A549 (cell line): ENCODE results near the gene NCBP3. TPM values are rescaled to one million over a fixed set of nuclear protein-coding genes. Genes with fewer than 3 reads are reported as not detected.
A peak's percentile ranks its signal among the peaks of the same experiment; 100 is the strongest.

Source experiments
- ATAC-seq, 2 experiments: fragments of 200-7000 bp in 1 of 2; fragments of >200 bp in 1 of 2; cut with Nextera tagmentation in 1 of 2; cut with Tn5 transposase in 1 of 2; 3 replicates each; pipeline versions ENCODE4 v1.8.0 to v1.9.1; 2018 to 2020; ENCODE audit warnings: mild to moderate bottlenecking in 1 of 2, moderate library complexity in 1 of 2
- CTCF ChIA-PET: fragments of 300-600 bp; sonication (Branson Sonifier 250); formaldehyde crosslinking; extraction: SDS; loops from one replicate; lab custom pipeline; 2021; ENCODE audit warnings: antibody characterized with exemption, inconsistent platforms; lab: Yijun Ruan, JAX
- POLR2A ChIA-PET: fragments of 350-600 bp; formaldehyde crosslinking; extraction: SDS; loops from one replicate; lab custom pipeline; 2021; ENCODE audit warnings: antibody characterized with exemption, inconsistent platforms; lab: Yijun Ruan, JAX
- DNase-seq, 2 experiments: peaks; one replicate each; pipeline versions ENCODE4 v3.0.0 to v3.0.0-alpha.2; 2011 to 2016; ENCODE audit warnings: low read depth in 1 of 2, low spot score in 1 of 2
- FAIRE-seq: peaks from 2 replicates; lab custom pipeline; 2011; peaks lifted over from hg19 to GRCh38; lab: Jason Lieb, UNC
- H3K27ac ChIP-seq, 2 experiments: fragments of >200 bp; sonication (Bioruptor Twin); formaldehyde crosslinking; 3 replicates each; pipeline ENCODE4 v1.5.1; 2016 to 2017
- H3K4me1 ChIP-seq: fragments of >200 bp; sonication (Bioruptor Twin); formaldehyde crosslinking; 3 replicates; pipeline ENCODE4 v1.6.1; 2016
- H3K4me2 ChIP-seq: fragments of >200 bp; sonication (Bioruptor Twin); formaldehyde crosslinking; 3 replicates; pipeline ENCODE4 v1.6.1; 2016
- H3K4me3 ChIP-seq: fragments of >200 bp; sonication (Bioruptor Twin); formaldehyde crosslinking; 3 replicates; pipeline ENCODE4 v1.5.1; 2016
- H3K9me3 ChIP-seq: fragments of >200 bp; sonication (Bioruptor Twin); formaldehyde crosslinking; 3 replicates; pipeline ENCODE4 v1.6.1; 2016
- CBX2 ChIP-seq: fragments of 200-600 bp; sonication (generic); IDR thresholded peaks from 2 replicates; pipeline ENCODE4 v1.6.1; 2016; ENCODE audit warnings: low read depth, mild to moderate bottlenecking, borderline replicate concordance
- CBX8 ChIP-seq: fragments of 200-600 bp; sonication (generic); IDR thresholded peaks from 2 replicates; pipeline ENCODE4 v1.6.1; 2016
- CHD2 ChIP-seq: fragments of 150-350 bp; IDR thresholded peaks from 2 replicates; pipeline ENCODE4 v1.6.1; 2014; ENCODE audit warnings: low read length; ENCODE audit not compliant: partially characterized antibody
- CHD4 ChIP-seq: fragments of 200-600 bp; sonication (generic); IDR thresholded peaks from 2 replicates; pipeline ENCODE4 v1.6.1; 2016; ENCODE audit warnings: antibody characterized with exemption, mild to moderate bottlenecking, borderline replicate concordance
- E2F6 ChIP-seq: IDR thresholded peaks from 2 replicates; pipeline ENCODE4 v1.6.1; 2012; ENCODE audit warnings: low read depth, borderline replicate concordance
- GATA3 ChIP-seq: IDR thresholded peaks from 2 replicates; pipeline ENCODE4 v1.6.1; 2012; ENCODE audit warnings: borderline replicate concordance
- HES2 ChIP-seq: fragments of >200 bp; sonication (Bioruptor Twin); formaldehyde crosslinking; IDR thresholded peaks from 2 replicates; pipeline ENCODE4 v1.6.1; 2016
- HEYL ChIP-seq: fragments of 250-450 bp; sonication (Bioruptor Pico); IDR thresholded peaks from 2 replicates; pipeline ENCODE4 v1.8.0; 2021; ENCODE audit warnings: mild to moderate bottlenecking, moderate library complexity
- HMGXB4 ChIP-seq: fragments of 250-450 bp; sonication (Bioruptor Pico); IDR thresholded peaks from 2 replicates; pipeline ENCODE4 v1.5.0; 2021; ENCODE audit warnings: mild to moderate bottlenecking, moderate library complexity, borderline replicate concordance
- JUN ChIP-seq, 2 experiments: fragments of >200 bp; sonication (Bioruptor Twin); formaldehyde crosslinking; IDR thresholded peaks; 2 replicates in 1 of 2; 3 replicates in 1 of 2; pipeline ENCODE4 v1.6.1; 2016 to 2017
- JUNB ChIP-seq: fragments of >200 bp; sonication (Bioruptor Twin); formaldehyde crosslinking; IDR thresholded peaks from 2 replicates; pipeline ENCODE4 v1.6.1; 2016
- MAFK ChIP-seq: fragments of 450-650 bp; IDR thresholded peaks from 2 replicates; pipeline ENCODE4 v1.6.1; 2014; ENCODE audit not compliant: partially characterized antibody
- MYC ChIP-seq: IDR thresholded peaks from 2 replicates; pipeline ENCODE4 v1.6.1; 2012; ENCODE audit warnings: mild to moderate bottlenecking, inconsistent platforms, low read length, improper control_type of control experiment, borderline replicate concordance
- NFE2L2 ChIP-seq: fragments of 150-350 bp; conservative IDR thresholded peaks from 2 replicates; pipeline ENCODE4 v1.6.1; 2014; ENCODE audit warnings: low read length
- PBX3 ChIP-seq: IDR thresholded peaks from 2 replicates; pipeline ENCODE4 v1.6.1; 2012
- PHF8 ChIP-seq: fragments of 200-600 bp; sonication (generic); IDR thresholded peaks from 2 replicates; pipeline ENCODE4 v1.6.1; 2016; ENCODE audit warnings: low read depth, mild to moderate bottlenecking, antibody characterized with exemption, moderate library complexity, borderline replicate concordance
- POLR2A ChIP-seq: IDR thresholded peaks from 2 replicates; pipeline ENCODE4 v1.6.1; 2012; ENCODE audit warnings: mild to moderate bottlenecking, low read length
- POLR2AphosphoS2 ChIP-seq: conservative IDR thresholded peaks from 2 replicates; pipeline ENCODE4 v1.6.1; 2012; ENCODE audit warnings: low read length, improper control_type of control experiment, inconsistent platforms
- RCOR1 ChIP-seq: fragments of 150-350 bp; IDR thresholded peaks from 2 replicates; pipeline ENCODE4 v1.6.1; 2014; ENCODE audit warnings: antibody characterized with exemption, low read length, low read depth
- REST ChIP-seq: fragments of 200-600 bp; sonication (generic); IDR thresholded peaks from 2 replicates; pipeline ENCODE4 v1.6.1; 2016; ENCODE audit warnings: antibody characterized with exemption, mild to moderate bottlenecking, moderate library complexity
- RNF2 ChIP-seq: fragments of 200-600 bp; sonication (generic); IDR thresholded peaks from 2 replicates; pipeline ENCODE4 v1.6.1; 2016; ENCODE audit warnings: low read depth, mild to moderate bottlenecking, antibody characterized with exemption, moderate library complexity, borderline replicate concordance
- SMC3 ChIP-seq: fragments of >200 bp; sonication (Bioruptor Twin); formaldehyde crosslinking; IDR thresholded peaks from 3 replicates; pipeline ENCODE4 v1.6.1; 2018; ENCODE audit warnings: inconsistent platforms
- SREBF2 ChIP-seq: fragments of 450-650 bp; IDR thresholded peaks from 2 replicates; pipeline ENCODE4 v1.6.1; 2014; ENCODE audit warnings: mild to moderate bottlenecking, moderate library complexity
- TP53 ChIP-seq: fragments of 250-450 bp; sonication (Bioruptor Pico); IDR thresholded peaks from 2 replicates; pipeline ENCODE4 v1.5.0; 2021; ENCODE audit warnings: mild to moderate bottlenecking, moderate library complexity
- ZC3H11A ChIP-seq: fragments of 450-650 bp; IDR thresholded peaks from 2 replicates; pipeline ENCODE4 v1.6.1; 2014; ENCODE audit warnings: antibody characterized with exemption, mild to moderate bottlenecking
- ZNF302 ChIP-seq: fragments of 250-450 bp; sonication (Bioruptor Pico); IDR thresholded peaks from 2 replicates; pipeline ENCODE4 v1.9.0; 2021; ENCODE audit warnings: inconsistent platforms, mild to moderate bottlenecking, moderate library complexity
- WGBS: methylation state at CpG from one replicate; pipeline ENCODE4 v1.1.6; 2017; ENCODE audit errors: missing lambda C conversion rate; 5-methylcytosine and 5-hydroxymethylcytosine counted together
- polyA plus RNA-seq, 4 experiments: library from polyadenylated mRNA; depleted of rRNA in 3 of 4; stranded (reverse); fragments of >200 nt; fragmentation: RNase III in 1 of 4; extraction: RNeasy Plus Mini Kit Qiagen cat#74134 plus additional on column Dnase treatment in 1 of 4; gene quantifications; 2 replicates in 3 of 4; 3 replicates in 1 of 4; pipeline ENCODE4 v1.2.3, GENCODE V29; 2011 to 2017

Gene NCBP3
- polyA plus RNA-seq, 2 of the 4 experiments (the other 2 are of a cell fraction): 32.7 to 36.6 TPM

- 91% methylated on average over 19 of the region's 21 CpGs for whole genome bisulfite sequencing
- ATAC-seq (peak in 1 of 2 experiments; percentile 3; a peak in 1 of 6 replicates), FAIRE-seq (no peak), DNase-seq (no peak)
- POLR2A ChIA-PET: no interaction called here
- H3K9me3 ChIP-seq: no peaks in the 10 kb centered on the region
- CTCF ChIA-PET: interaction anchor here (0.6 to 12.9 kb wide), 7 partner anchors 15 to 161 kb away, joined by 3 to 224 read pairs (median 35); partner anchors contain the start of gene NCBP3
- peaks cover 9% of the 10 kb centered on the region; the same call in 2 of the 3 replicates for H3K4me1 ChIP-seq
- TF ChIP-seq RCOR1 (no peak), SMC3 (no peak), CHD4 (no peak), POLR2A (no peak), CBX2 (no peak), HEYL (CRISPR knock-in tag) (no peak), TP53 (no peak), GATA3 (no peak), POLR2AphosphoS2 (no peak), CBX8 (no peak), ZNF302 (CRISPR knock-in tag) (no peak)
- no peak overlapping the region for H3K4me2 ChIP-seq
- H3K27ac ChIP-seq: no peak overlapping the region
- H3K4me3 ChIP-seq: no peak overlapping the region
Measured at GRCh38 chr17:3866276-3866675, 20.2 kb upstream of the NCBP3 start.

GRCh38 chr17:3865176-3865575, 19.1 kb upstream of the NCBP3 start:
- DNase-seq (no peak), FAIRE-seq (no peak), ATAC-seq (peak; percentile 42 to 57)
- Histone ChIP-seq H3K4me3 (no peak overlapping the region), H3K9me3 (no peaks in the 10 kb centered on the region), H3K4me2 (no peak overlapping the region), H3K4me1 (peaks cover 9% of the 10 kb centered on the region; the same call in 2 of the 3 replicates), H3K27ac (peak overlapping the region in 1 of 2 experiments; percentile 36; a peak in 3 of 6 replicates)
- CTCF ChIA-PET: interaction anchor here (0.5 to 12.9 kb wide), 20 partner anchors 8 to 343 kb away, joined by 3 to 224 read pairs (median 8); partner anchors contain the start of genes NCBP3 and P2RX1
- WGBS: 60% methylated on average over 8 of the region's 8 CpGs
- POLR2A ChIA-PET: no interaction called here
- no peak for TF ChIP-seq NFE2L2
- TF ChIP-seq MAFK: peak; percentile 98

GRCh38 chr17:3864534-3864933, 18.5 kb upstream of the NCBP3 start:
- H3K4me3 ChIP-seq: no peak overlapping the region
- H3K9me3 ChIP-seq: no peaks in the 10 kb centered on the region
- peaks cover 9% of the 10 kb centered on the region; the same call in 2 of the 3 replicates for H3K4me1 ChIP-seq
- H3K4me2 ChIP-seq: no peak overlapping the region
- FAIRE-seq: no peak
- POLR2A ChIA-PET: no interaction called here
- no peak for DNase-seq
- TF ChIP-seq PBX3 (no peak), E2F6 (no peak), RCOR1 (no peak), RNF2 (no peak), CHD2 (no peak), ZC3H11A (no peak), REST (no peak), HES2 (no peak), JUN (IDR thresholded peaks at IDR 0.05) (no peak), PHF8 (no peak), JUNB (no peak), NFE2L2 (no peak), SREBF2 (no peak), MYC (no peak), HMGXB4 (CRISPR knock-in tag) (no peak), POLR2AphosphoS2 (no peak)
- TF ChIP-seq, all 56 proteins: peak for 0
- 86% methylated on average over 10 of the region's 10 CpGs for WGBS
- CTCF ChIA-PET: interaction anchor here (0.5 to 12.9 kb wide), 25 partner anchors 8 to 343 kb away, joined by 3 to 224 read pairs (median 9); partner anchors contain the start of genes NCBP3 and P2RX1
- no peak for ATAC-seq
- H3K27ac ChIP-seq: peak overlapping the region in 1 of 2 experiments; percentile 36; a peak in 3 of 6 replicates
